Pancreas (tissue), 10 donors: Measurements from ENCODE around the gene EFCAB6. TPM values are rescaled to one million over a fixed set of nuclear protein-coding genes. Genes with fewer than 3 reads are reported as not detected.

ENCODE experiments used
- ATAC-seq, 4 donors: fragments of 200-7000 bp; cut with Tn5 transposase; one replicate each; pipeline versions ENCODE4 v1.8.0 to v1.9.1; 2020; ENCODE audit warnings: mild to moderate bottlenecking in 4 of 4, moderate library complexity in 4 of 4
- DNase-seq, 6 donors: peaks; one replicate each; pipeline ENCODE4 v3.0.0-alpha.2; 2020
- FAIRE-seq: peaks from 2 replicates; lab custom pipeline; 2012; peaks lifted over from hg19 to GRCh38; lab: Jason Lieb, UNC
- H3K27ac ChIP-seq, 4 donors: fragments of 200-600 bp; sonication (generic); 1 replicate in 3 of 4; 2 replicates in 1 of 4; pipeline versions ENCODE4 v1.5.0 to v1.8.0; 2020
- H3K27me3 ChIP-seq, 4 donors: fragments of 200-600 bp; one replicate each; pipeline ENCODE4 v1.8.0; 2021
- H3K36me3 ChIP-seq, 3 donors: fragments of 200-600 bp; sonication (generic) in 1 of 3; one replicate each; pipeline versions ENCODE4 v1.5.0 to v1.8.0; 2020 to 2021
- H3K4me1 ChIP-seq, 3 donors: fragments of 200-600 bp; one replicate each; pipeline ENCODE4 v1.8.0; 2021
- H3K4me3 ChIP-seq, 4 donors: fragments of 200-600 bp; sonication (generic) in 2 of 4; one replicate each; pipeline versions ENCODE4 v1.5.0 to v1.8.0; 2020 to 2021
- H3K9me3 ChIP-seq, 4 donors: fragments of 200-600 bp; one replicate each; pipeline ENCODE4 v1.8.0; 2021
- CTCF ChIP-seq, 4 donors: fragments of 200-600 bp; sonication (generic) in 3 of 4; IDR thresholded peaks; one replicate each; pipeline versions ENCODE4 v1.5.0 to v1.8.0; 2021; ENCODE audit warnings: antibody characterized with exemption in 4 of 4
- WGBS, 2 donors: extraction: QIAGEN DNeasy Blood & Tissue Kit; methylation state at CpG; one replicate each; pipeline ENCODE4 v1.1.7; 2013; 5-methylcytosine and 5-hydroxymethylcytosine counted together
- intact Hi-C, 3 donors: fragments of 100-400 bp; cut with DNase I; formaldehyde crosslinking; loops; one replicate each; pipeline versions ENCODE4 v1.11.1 to v1.14.2; 2022
- polyA plus RNA-seq, 2 donors: library from polyadenylated mRNA; stranded (reverse); fragments of 200-250 nt; gene quantifications; one replicate each; pipeline ENCODE4 v1.2.3, GENCODE V29; 2013
- total RNA-seq, 6 donors: library from RNA; stranded (reverse); fragmentation: NEBNext Ultra II Directional in 4 of 6; extraction: Animal tissue kit (Norgen Biotek cat#: 25700) in 4 of 6; gene quantifications; one replicate each; pipeline versions ENCODE4 v1.2.1 to v1.2.4, GENCODE V29; 2021 to 2023
- donor health status: healthy with polysubstance abuse.
- donor health status: DM: no; HTN: no; CAD: no; lungs with moderate emphysema.
- donor health status: DM: no; HTN: no; CAD: no.
- donor health status: control.
- donor health status: control.
- donor health status: Bipolar disorder and iron deficiency.
- donor health status: DM: yes; HTN: yes; CAD: no.
- donor health status: DM: no; HTN: no; CAD: no.
- donor health status: DM: no; HTN: no; CAD: no.
- donor health status: DM: yes; HTN: yes; CAD: no.

Gene EFCAB6
- total and polyA plus RNA-seq, 8 donors, result 1.6 to 3.4 (median 2.2) TPM

GRCh38 chr22:43833286-43834240 lies 21.5 kb upstream of the EFCAB6 start:
- intact Hi-C loops, result no loop called here
- no peaks in the 10 kb centered on the region for H3K4me1 ChIP-seq
- no peak overlapping the region for H3K27ac ChIP-seq
- ATAC-seq (no peak), DNase-seq (peak in 3 of 6 donors; percentile 13 to 50 (median 48)), FAIRE-seq (no peak)
- H3K9me3 ChIP-seq, result no peaks in the 10 kb centered on the region
- no peaks in the 10 kb centered on the region for H3K36me3 ChIP-seq
- H3K27me3 ChIP-seq, result no peaks in the 10 kb centered on the region
- no peak for TF ChIP-seq CTCF (IDR thresholded peaks at IDR 0.05)
- H3K4me3 ChIP-seq, result no peak overlapping the region
- 59 to 75% methylated on average over 35 to 36 of the region's 36 CpGs for WGBS, 2 donors

- Histone ChIP-seq H3K27ac (no peak overlapping the region), H3K4me1 (no peaks in the 10 kb centered on the region), H3K27me3 (no peaks in the 10 kb centered on the region), H3K36me3 (no peaks in the 10 kb centered on the region), H3K4me3 (no peak overlapping the region), H3K9me3 (no peaks in the 10 kb centered on the region)
- no peak for TF ChIP-seq CTCF (IDR thresholded peaks at IDR 0.05)
- FAIRE-seq, result no peak
- WGBS, 2 donors, result 71 to 83% methylated on average over 16 to 18 of the region's 18 CpGs
- ATAC-seq, result no peak
- DNase-seq, result peak in 2 of 6 donors; percentile 46 to 51
- intact Hi-C loops, result no loop called here
These were observed 20.5 kb upstream of the EFCAB6 start for GRCh38 chr22:43832393-43833265.

- Histone ChIP-seq H3K4me1 (no peaks in the 10 kb centered on the region), H3K36me3 (no peaks in the 10 kb centered on the region), H3K27ac (no peak overlapping the region), H3K4me3 (no peak overlapping the region), H3K9me3 (no peaks in the 10 kb centered on the region), H3K27me3 (no peaks in the 10 kb centered on the region)
- TF ChIP-seq CTCF (IDR thresholded peaks at IDR 0.05), result no peak
- intact Hi-C loops, result no loop called here
- ATAC-seq (no peak), FAIRE-seq (no peak), DNase-seq (peak in 2 of 6 donors; percentile 27 to 48)
- 77 to 87% methylated on average over 33 of the region's 33 CpGs for WGBS, 2 donors
These were observed 19.7 kb upstream of the EFCAB6 start for GRCh38 chr22:43831561-43832392.

- Histone ChIP-seq H3K27me3 (no peaks in the 10 kb centered on the region), H3K4me1 (no peaks in the 10 kb centered on the region), H3K4me3 (no peak overlapping the region), H3K9me3 (no peaks in the 10 kb centered on the region), H3K27ac (no peak overlapping the region), H3K36me3 (no peaks in the 10 kb centered on the region)
- DNase-seq, result peak in 2 of 6 donors; percentile 14 to 40
- no peak for TF ChIP-seq CTCF (IDR thresholded peaks at IDR 0.05)
- WGBS, 2 donors, result 39 to 48% methylated on average over 12 of the region's 12 CpGs
- ATAC-seq, result no peak
- FAIRE-seq, result no peak
- intact Hi-C loops, result no loop called here
These were observed 18.9 kb upstream of the EFCAB6 start for GRCh38 chr22:43830931-43831560.
